ENCODE results near the gene SLCO4A1. TPM values are rescaled to one million over a fixed set of nuclear protein-coding genes. Genes with fewer than 3 reads are reported as not detected.

SLCO4A1 gene
- total RNA-seq, 4 donors from 2014 or later, result 24.3 to 73.7 (median 40.5) TPM

DNA sequence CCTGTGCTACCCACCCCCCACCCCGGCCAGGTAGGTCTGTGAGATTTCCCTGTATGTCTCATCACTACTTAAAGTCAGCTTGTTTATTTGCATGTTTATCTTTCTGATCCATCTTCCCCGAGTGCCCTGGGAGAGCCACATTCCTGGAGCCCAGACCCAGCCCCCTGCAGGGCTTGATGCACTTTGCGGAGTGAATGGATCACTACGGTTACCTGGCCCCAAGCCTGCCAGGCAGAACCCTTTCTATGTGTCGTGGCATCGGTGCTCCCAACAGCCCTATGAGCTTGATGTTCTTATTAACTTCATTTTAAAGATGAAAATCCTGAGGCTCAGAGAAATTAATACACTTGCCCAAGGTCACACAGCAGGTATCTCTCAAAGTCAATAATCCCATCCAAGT, 13.6 kb upstream of the SLCO4A1 start:
- peaks cover 0 to 42% of the 10 kb centered on the region in 2 donors for H3K27me3 ChIP-seq
- no peak for DNase-seq (ENCODE audit: low spot score in 2 of 2)
- peaks cover 0 to 22% (median 11%) of the 10 kb centered on the region in 4 donors for H3K4me1 ChIP-seq
- no peak overlapping the region for H3K4me3 ChIP-seq
- TF ChIP-seq POLR2A (IDR thresholded peaks at IDR 0.05) (no peak), EP300 (IDR thresholded peaks at IDR 0.05) (no peak)
- TF ChIP-seq, protein P1, sequence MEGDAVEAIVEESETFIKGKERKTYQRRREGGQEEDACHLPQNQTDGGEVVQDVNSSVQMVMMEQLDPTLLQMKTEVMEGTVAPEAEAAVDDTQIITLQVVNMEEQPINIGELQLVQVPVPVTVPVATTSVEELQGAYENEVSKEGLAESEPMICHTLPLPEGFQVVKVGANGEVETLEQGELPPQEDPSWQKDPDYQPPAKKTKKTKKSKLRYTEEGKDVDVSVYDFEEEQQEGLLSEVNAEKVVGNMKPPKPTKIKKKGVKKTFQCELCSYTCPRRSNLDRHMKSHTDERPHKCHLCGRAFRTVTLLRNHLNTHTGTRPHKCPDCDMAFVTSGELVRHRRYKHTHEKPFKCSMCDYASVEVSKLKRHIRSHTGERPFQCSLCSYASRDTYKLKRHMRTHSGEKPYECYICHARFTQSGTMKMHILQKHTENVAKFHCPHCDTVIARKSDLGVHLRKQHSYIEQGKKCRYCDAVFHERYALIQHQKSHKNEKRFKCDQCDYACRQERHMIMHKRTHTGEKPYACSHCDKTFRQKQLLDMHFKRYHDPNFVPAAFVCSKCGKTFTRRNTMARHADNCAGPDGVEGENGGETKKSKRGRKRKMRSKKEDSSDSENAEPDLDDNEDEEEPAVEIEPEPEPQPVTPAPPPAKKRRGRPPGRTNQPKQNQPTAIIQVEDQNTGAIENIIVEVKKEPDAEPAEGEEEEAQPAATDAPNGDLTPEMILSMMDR (IDR thresholded peaks at IDR 0.05), result no peak
- H3K27ac ChIP-seq, result no peak overlapping the region
- no peaks in the 10 kb centered on the region for H3K9me3 ChIP-seq
- WGBS, 2 donors, result 63 to 68% methylated on average over 6 of the region's 6 CpGs
- no peaks in the 10 kb centered on the region for H3K36me3 ChIP-seq

DNA sequence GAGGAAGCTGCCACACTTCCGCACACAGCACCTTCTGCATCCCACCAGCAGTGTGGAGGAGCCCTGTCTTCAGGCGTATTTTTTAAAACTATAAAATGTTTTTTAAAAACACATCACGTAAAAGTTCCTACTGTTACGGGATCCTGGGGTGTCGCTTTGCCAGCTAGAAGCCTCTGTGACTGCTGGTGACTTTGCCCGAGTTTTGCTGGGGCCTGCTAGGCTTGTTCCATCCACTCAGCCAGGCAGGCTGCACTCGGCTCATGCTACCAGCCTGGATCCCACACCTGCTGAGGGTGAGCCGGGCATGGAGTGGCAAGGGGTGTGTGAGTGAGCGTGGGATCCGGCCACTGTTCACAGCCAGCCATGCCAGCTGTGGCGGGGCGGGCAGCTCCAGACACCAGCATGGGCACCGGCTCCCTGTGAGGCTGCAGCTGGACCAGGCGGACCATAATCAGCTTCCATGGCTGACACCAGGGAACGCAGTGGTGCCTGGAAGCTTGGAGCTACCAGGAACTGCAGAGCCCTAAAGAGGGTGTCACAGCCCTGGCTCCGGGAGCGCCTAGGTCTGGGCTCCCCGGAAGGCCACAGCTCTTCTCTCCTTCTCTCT, 12.3 kb upstream of the SLCO4A1 start:
- Histone ChIP-seq H3K27ac (no peak overlapping the region), H3K4me1 (peaks cover 0 to 9% (median under 1%) of the 10 kb centered on the region in 4 donors), H3K27me3 (peaks cover 0 to 47% of the 10 kb centered on the region in 2 donors), H3K36me3 (no peaks in the 10 kb centered on the region), H3K4me3 (no peak overlapping the region), H3K9me3 (no peaks in the 10 kb centered on the region)
- 94% methylated on average over 16 to 18 of the region's 18 CpGs for WGBS, 2 donors
- DNase-seq (ENCODE audit: low spot score in 2 of 2), result no peak
- TF ChIP-seq, protein P1 (IDR thresholded peaks at IDR 0.05), result no peak
- TF ChIP-seq EP300 (IDR thresholded peaks at IDR 0.05) (no peak), POLR2A (IDR thresholded peaks at IDR 0.05) (no peak)

DNA sequence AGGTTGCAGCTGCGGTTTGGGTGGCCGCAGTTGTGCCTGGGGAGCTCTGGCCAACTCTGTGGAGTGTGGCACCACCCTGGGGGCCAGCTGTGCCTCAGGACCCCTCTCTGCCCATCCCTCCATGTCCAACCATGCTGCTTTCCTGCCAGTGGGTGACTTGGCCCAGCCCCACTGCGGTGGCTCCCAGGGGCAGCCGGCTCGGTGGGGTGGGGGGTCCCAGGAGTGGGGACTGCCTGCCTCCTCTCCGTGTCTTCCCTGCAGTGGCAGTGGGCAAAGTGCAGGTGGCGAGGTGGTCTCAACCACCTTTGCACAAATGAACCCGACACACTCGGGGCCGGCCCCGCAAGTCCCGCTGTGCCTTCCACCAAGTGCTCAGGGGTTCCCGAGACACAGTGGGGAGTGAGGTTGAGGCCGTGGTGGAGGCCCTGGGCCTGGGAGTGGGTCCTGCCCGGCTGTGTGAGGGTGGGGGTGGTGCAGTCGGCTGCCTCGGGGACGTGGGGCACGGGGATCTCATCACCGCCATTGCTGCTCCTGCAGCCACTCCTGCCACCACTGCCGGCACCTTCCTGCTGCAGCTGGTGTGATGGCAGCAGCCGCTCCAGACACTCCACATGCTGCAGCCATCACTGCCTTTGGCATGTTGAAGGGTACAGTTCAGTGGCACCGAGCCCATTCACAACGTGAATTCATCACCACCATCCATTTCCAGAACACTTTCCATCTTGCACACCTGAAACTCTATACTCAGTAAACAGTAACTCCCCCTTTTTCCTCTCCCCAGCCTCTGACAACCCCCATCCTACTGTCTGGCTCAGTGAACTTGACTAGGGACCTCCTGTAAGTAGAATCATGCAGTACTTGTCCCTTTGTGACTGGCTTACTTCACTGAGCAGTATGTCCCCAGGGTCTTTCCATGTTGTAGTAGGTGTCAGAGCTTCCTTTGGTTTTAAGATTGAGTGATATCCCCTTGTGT, 10.7 kb upstream of the SLCO4A1 start:
- peaks cover 0 to 55% of the 10 kb centered on the region in 2 donors for H3K27me3 ChIP-seq
- H3K9me3 ChIP-seq, result no peaks in the 10 kb centered on the region
- no peak overlapping the region for H3K4me3 ChIP-seq
- TF ChIP-seq, protein P1 (IDR thresholded peaks at IDR 0.05), result no peak
- TF ChIP-seq EP300 (IDR thresholded peaks at IDR 0.05) (no peak), POLR2A (IDR thresholded peaks at IDR 0.05) (no peak)
- WGBS, 2 donors, result 88 to 89% methylated on average over 17 of the region's 24 CpGs
- no peak overlapping the region for H3K27ac ChIP-seq
- no peaks in the 10 kb centered on the region for H3K36me3 ChIP-seq
- H3K4me1 ChIP-seq, result no peaks in the 10 kb centered on the region
- no peak for DNase-seq (ENCODE audit: low spot score in 2 of 2)

DNA sequence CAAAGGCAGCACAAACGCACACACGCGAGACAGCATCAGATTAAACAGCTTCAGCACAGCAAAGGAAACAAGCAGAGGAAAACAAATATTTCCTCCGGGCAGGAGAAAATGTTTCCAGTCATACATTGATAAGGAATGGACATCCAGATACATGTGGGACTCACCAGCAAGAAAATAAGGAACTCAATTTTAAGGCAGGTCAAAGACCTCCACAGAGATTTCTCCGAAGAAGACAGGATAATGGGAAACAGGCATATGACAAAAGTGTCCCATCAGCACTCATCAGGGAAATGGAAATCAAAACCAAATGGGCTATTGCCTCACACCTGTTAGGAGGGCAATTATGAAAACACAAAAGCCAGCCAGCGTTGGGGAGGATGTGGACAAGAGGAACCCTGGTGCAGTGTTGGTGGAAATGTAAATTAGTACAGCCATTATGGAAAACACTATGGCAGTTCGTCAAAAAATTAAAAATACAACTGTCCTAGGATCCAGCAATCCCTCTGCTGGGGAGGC, 9.7 kb upstream of the SLCO4A1 start:
- Histone ChIP-seq H3K36me3 (no peaks in the 10 kb centered on the region), H3K4me1 (no peaks in the 10 kb centered on the region), H3K27me3 (peaks cover 0 to 63% of the 10 kb centered on the region in 2 donors), H3K9me3 (no peaks in the 10 kb centered on the region), H3K27ac (no peak overlapping the region), H3K4me3 (no peak overlapping the region)
- no peak for DNase-seq (ENCODE audit: low spot score in 2 of 2)
- TF ChIP-seq EP300 (IDR thresholded peaks at IDR 0.05) (no peak), POLR2A (IDR thresholded peaks at IDR 0.05) (no peak)
- TF ChIP-seq, protein P1 (IDR thresholded peaks at IDR 0.05), result no peak
- 51 to 58% methylated on average over 7 of the region's 7 CpGs for WGBS, 2 donors
